H1 (cell line): ENCODE measurements around the gene PLCB4. TPM values are rescaled to one million over a fixed set of nuclear protein-coding genes. Genes with fewer than 3 reads are reported as not detected.

Experiments used
- SIRT6 ChIP-seq: IDR thresholded peaks from one replicate; pipeline ENCODE4 v1.7.1; 2012; ENCODE audit warnings: low read length, inconsistent platforms
- SUZ12 ChIP-seq: fragments of 200-600 bp; sonication (generic); IDR thresholded peaks from 2 replicates; pipeline ENCODE4 v1.6.1; 2012; ENCODE audit warnings: mild to moderate bottlenecking, inconsistent platforms, low read length, moderate library complexity, mixed read lengths
- polyA plus RNA-seq, 7 experiments: library from polyadenylated mRNA; depleted of rRNA in 3 of 7; stranded (reverse) in 5 of 7; unstranded in 2 of 7; fragments of >200 nt in 5 of 7; fragments of 200-250 nt in 2 of 7; gene quantifications; 1 replicate in 5 of 7; 2 replicates in 1 of 7; 4 replicates in 1 of 7; pipeline versions ENCODE4 v1.2.1 to v1.2.3, GENCODE V29; 2011 to 2013; ENCODE audit warnings: missing spikeins in 2 of 7, mixed read lengths in 2 of 7
- total RNA-seq: library from RNA; stranded (reverse); fragmentation: NEBNext Ultra II Directional; extraction: Animal tissue kit (Norgen Biotek cat#: 25700); gene quantifications from 2 replicates; pipeline ENCODE4 v1.2.1, GENCODE V29; 2021
- TF ChIP-seq, protein P1 (sequence below): IDR thresholded peaks from 2 replicates; pipeline ENCODE4 v1.6.1; 2012; ENCODE audit warnings: inconsistent platforms

The PLCB4 gene
- total and polyA plus RNA-seq, 2 of the 8 experiments (the other 6 are each of a cell fraction or from before 2014, with no cell fraction given) = 3.2 to 14.1 TPM

DNA sequence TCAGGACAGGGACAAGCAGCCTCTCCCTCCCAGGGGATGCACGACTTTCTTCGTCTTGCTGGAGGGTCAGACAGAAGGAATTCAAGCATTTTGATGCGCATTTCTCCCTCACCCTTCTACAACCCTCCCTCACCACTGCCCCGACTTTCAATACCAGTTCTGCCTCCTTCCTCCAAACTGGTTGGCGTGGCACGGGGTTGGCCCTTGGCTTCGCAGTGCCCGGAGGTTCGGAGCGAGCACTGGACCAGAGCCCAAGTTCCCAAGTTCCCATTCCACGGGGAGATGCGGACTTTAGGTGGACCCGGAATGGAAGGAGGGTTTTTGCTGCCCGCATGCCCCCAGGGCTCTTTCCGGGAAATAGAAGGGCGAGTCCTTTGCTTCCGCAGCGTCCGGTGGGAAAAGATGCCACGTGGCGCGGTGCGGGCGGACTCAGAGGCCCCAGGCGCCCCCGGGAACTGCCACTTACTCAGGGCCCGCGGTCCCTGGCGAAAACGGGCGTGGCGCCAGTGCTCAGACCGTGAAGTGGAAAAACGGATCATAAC is 437.5 kb downstream of the PLCB4 start (continued):
- TF ChIP-seq SUZ12 (peak; percentile 84; the same call in 1 of the 2 replicates), SIRT6 (no peak)
- TF ChIP-seq, protein P1, sequence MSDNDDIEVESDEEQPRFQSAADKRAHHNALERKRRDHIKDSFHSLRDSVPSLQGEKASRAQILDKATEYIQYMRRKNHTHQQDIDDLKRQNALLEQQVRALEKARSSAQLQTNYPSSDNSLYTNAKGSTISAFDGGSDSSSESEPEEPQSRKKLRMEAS = peak; percentile 71
